ENCODE measurements around the gene TBC1D19. TPM values are rescaled to one million over a fixed set of nuclear protein-coding genes. Genes with fewer than 3 reads are reported as not detected.
"Not testable (repeated sequence)": the region's sequence is repeated elsewhere in the genome, so short reads cannot be mapped to it uniquely, and the experiment has no call there.

TBC1D19 gene
- total and polyA plus RNA-seq, 5 donors = 5.5 to 13.3 (median 12.5) TPM

- WGBS = 100% methylated on average over 2 of the region's 2 CpGs
- H3K4me1 ChIP-seq (ENCODE audit: control insufficient read depth, insufficient read depth, low read length); H3K27me3 ChIP-seq (ENCODE audit: control insufficient read depth, insufficient read depth); H3K27ac ChIP-seq (ENCODE audit: low read length); intact Hi-C loops (cut with DNase I); ATAC-seq; H3K4me3 ChIP-seq (ENCODE audit: low read length); DNase-seq; H3K9me3 ChIP-seq (ENCODE audit: control insufficient read depth, low read length): not testable (repeated sequence)
These were observed 42.8 kb downstream of the TBC1D19 start for GRCh38 chr4:26626658-26627057.

GRCh38 chr4:26632916-26633315 is 49.0 kb downstream of the TBC1D19 start:
- intact Hi-C loops (cut with DNase I) = no loop called here
- DNase-seq = no peak
- Histone ChIP-seq H3K27ac (ENCODE audit: low read length) (no peak overlapping the region), H3K27me3 (ENCODE audit: control insufficient read depth, insufficient read depth) (no peaks in the 10 kb centered on the region), H3K4me3 (ENCODE audit: low read length) (no peak overlapping the region), H3K4me1 (ENCODE audit: control insufficient read depth, insufficient read depth, low read length) (no peaks in the 10 kb centered on the region), H3K9me3 (ENCODE audit: control insufficient read depth, low read length) (no peaks in the 10 kb centered on the region)
- ATAC-seq = no peak
- 97% methylated on average over 1 of the region's 1 CpG for WGBS

GRCh38 chr4:26634237-26634636 is 50.4 kb downstream of the TBC1D19 start:
- Histone ChIP-seq H3K9me3 (ENCODE audit: control insufficient read depth, low read length) (no peaks in the 10 kb centered on the region), H3K27me3 (ENCODE audit: control insufficient read depth, insufficient read depth) (no peaks in the 10 kb centered on the region), H3K4me3 (ENCODE audit: low read length) (no peak overlapping the region), H3K27ac (ENCODE audit: low read length) (no peak overlapping the region), H3K4me1 (ENCODE audit: control insufficient read depth, insufficient read depth, low read length) (no peaks in the 10 kb centered on the region)
- over 99% methylated on average over 2 of the region's 2 CpGs for WGBS
- DNase-seq (no peak), ATAC-seq (no peak)
- intact Hi-C loops (cut with DNase I) = no loop called here

- no peak for ATAC-seq
- H3K4me1 ChIP-seq (ENCODE audit: control insufficient read depth, insufficient read depth, low read length) = no peaks in the 10 kb centered on the region
- intact Hi-C loops (cut with DNase I) = no loop called here
- no peaks in the 10 kb centered on the region for H3K9me3 ChIP-seq (ENCODE audit: control insufficient read depth, low read length)
- no peak for DNase-seq
- no peaks in the 10 kb centered on the region for H3K27me3 ChIP-seq (ENCODE audit: control insufficient read depth, insufficient read depth)
- H3K27ac ChIP-seq (ENCODE audit: low read length) = no peak overlapping the region
- no peak overlapping the region for H3K4me3 ChIP-seq (ENCODE audit: low read length)
These were observed 52.6 kb downstream of the TBC1D19 start for GRCh38 chr4:26636458-26636857.

GRCh38 chr4:26640639-26641038 is 56.8 kb downstream of the TBC1D19 start:
- H3K4me1 ChIP-seq (ENCODE audit: control insufficient read depth, insufficient read depth, low read length); H3K27me3 ChIP-seq (ENCODE audit: control insufficient read depth, insufficient read depth); ATAC-seq; DNase-seq; H3K9me3 ChIP-seq (ENCODE audit: control insufficient read depth, low read length); intact Hi-C loops (cut with DNase I); H3K4me3 ChIP-seq (ENCODE audit: low read length); H3K27ac ChIP-seq (ENCODE audit: low read length): not testable (repeated sequence)
- WGBS = 96% methylated on average over 8 of the region's 8 CpGs

GRCh38 chr4:26647523-26648224 is 63.8 kb downstream of the TBC1D19 start:
- ATAC-seq (no peak), DNase-seq (no peak)
- Histone ChIP-seq H3K27me3 (ENCODE audit: control insufficient read depth, insufficient read depth) (no peaks in the 10 kb centered on the region), H3K4me3 (ENCODE audit: low read length) (no peak overlapping the region), H3K27ac (ENCODE audit: low read length) (no peak overlapping the region), H3K4me1 (ENCODE audit: control insufficient read depth, insufficient read depth, low read length) (no peaks in the 10 kb centered on the region), H3K9me3 (ENCODE audit: control insufficient read depth, low read length) (no peaks in the 10 kb centered on the region)
- 94% methylated on average over 2 of the region's 2 CpGs for WGBS
- intact Hi-C loops (cut with DNase I) = no loop called here

GRCh38 chr4:26648260-26648659 is 64.4 kb downstream of the TBC1D19 start:
- no peaks in the 10 kb centered on the region for H3K27me3 ChIP-seq (ENCODE audit: control insufficient read depth, insufficient read depth)
- no peak for ATAC-seq
- WGBS = 70% methylated on average over 1 of the region's 1 CpG

GRCh38 chr4:26660261-26660660 is 76.4 kb downstream of the TBC1D19 start:
- Histone ChIP-seq H3K4me3 (ENCODE audit: low read length) (no peak overlapping the region), H3K4me1 (ENCODE audit: control insufficient read depth, insufficient read depth, low read length) (no peaks in the 10 kb centered on the region), H3K9me3 (ENCODE audit: control insufficient read depth, low read length) (no peaks in the 10 kb centered on the region), H3K27me3 (ENCODE audit: control insufficient read depth, insufficient read depth) (no peaks in the 10 kb centered on the region), H3K27ac (ENCODE audit: low read length) (no peak overlapping the region)
- intact Hi-C loops (cut with DNase I) = no loop called here
- ATAC-seq (no peak), DNase-seq (no peak)
- WGBS = 83% methylated on average over 3 of the region's 3 CpGs

More at GRCh38 chr4:26648260-26648659, 64.4 kb downstream of the TBC1D19 start:
- Histone ChIP-seq H3K4me1 (ENCODE audit: control insufficient read depth, insufficient read depth, low read length) (no peaks in the 10 kb centered on the region), H3K27ac (ENCODE audit: low read length) (no peak overlapping the region), H3K9me3 (ENCODE audit: control insufficient read depth, low read length) (no peaks in the 10 kb centered on the region), H3K4me3 (ENCODE audit: low read length) (no peak overlapping the region)
- intact Hi-C loops (cut with DNase I) = no loop called here
- DNase-seq = no peak

GRCh38 chr4:26663888-26664287 is 80.0 kb downstream of the TBC1D19 start:
- no peaks in the 10 kb centered on the region for H3K27me3 ChIP-seq (ENCODE audit: control insufficient read depth, insufficient read depth)
- DNase-seq = no peak
- no peaks in the 10 kb centered on the region for H3K4me1 ChIP-seq (ENCODE audit: control insufficient read depth, insufficient read depth, low read length)
- H3K9me3 ChIP-seq (ENCODE audit: control insufficient read depth, low read length) = no peaks in the 10 kb centered on the region
- intact Hi-C loops (cut with DNase I) = no loop called here
- ATAC-seq = no peak
- H3K27ac ChIP-seq (ENCODE audit: low read length) = no peak overlapping the region
- no peak overlapping the region for H3K4me3 ChIP-seq (ENCODE audit: low read length)

- H3K27me3 ChIP-seq (ENCODE audit: control insufficient read depth, insufficient read depth) = no peaks in the 10 kb centered on the region
- no peaks in the 10 kb centered on the region for H3K9me3 ChIP-seq (ENCODE audit: control insufficient read depth, low read length)
- no peak overlapping the region for H3K4me3 ChIP-seq (ENCODE audit: low read length)
- H3K27ac ChIP-seq (ENCODE audit: low read length) = no peak overlapping the region
- no peaks in the 10 kb centered on the region for H3K4me1 ChIP-seq (ENCODE audit: control insufficient read depth, insufficient read depth, low read length)
- WGBS = 94% methylated on average over 2 of the region's 2 CpGs
- no peak for DNase-seq
- intact Hi-C loops (cut with DNase I) = no loop called here
- ATAC-seq = no peak
These were observed 87.1 kb downstream of the TBC1D19 start for GRCh38 chr4:26670903-26671537.

- H3K9me3 ChIP-seq (ENCODE audit: control insufficient read depth, low read length); DNase-seq; intact Hi-C loops (cut with DNase I); H3K4me3 ChIP-seq (ENCODE audit: low read length); ATAC-seq; H3K4me1 ChIP-seq (ENCODE audit: control insufficient read depth, insufficient read depth, low read length); H3K27me3 ChIP-seq (ENCODE audit: control insufficient read depth, insufficient read depth); H3K27ac ChIP-seq (ENCODE audit: low read length): not testable (repeated sequence)
- WGBS = 97% methylated on average over 1 of the region's 1 CpG
These were observed 95.3 kb downstream of the TBC1D19 start for GRCh38 chr4:26679040-26679695.

Measured in right cardiac atrium (tissue), 5 donors.